ENCODE results near the gene EDA.
A peak's percentile ranks its signal among the peaks of the same experiment; 100 is the strongest.

Gene EDA

GRCh38 chrX:70082723-70083122 is 466.8 kb downstream of the EDA start:
- TF ChIP-seq, protein P1, sequence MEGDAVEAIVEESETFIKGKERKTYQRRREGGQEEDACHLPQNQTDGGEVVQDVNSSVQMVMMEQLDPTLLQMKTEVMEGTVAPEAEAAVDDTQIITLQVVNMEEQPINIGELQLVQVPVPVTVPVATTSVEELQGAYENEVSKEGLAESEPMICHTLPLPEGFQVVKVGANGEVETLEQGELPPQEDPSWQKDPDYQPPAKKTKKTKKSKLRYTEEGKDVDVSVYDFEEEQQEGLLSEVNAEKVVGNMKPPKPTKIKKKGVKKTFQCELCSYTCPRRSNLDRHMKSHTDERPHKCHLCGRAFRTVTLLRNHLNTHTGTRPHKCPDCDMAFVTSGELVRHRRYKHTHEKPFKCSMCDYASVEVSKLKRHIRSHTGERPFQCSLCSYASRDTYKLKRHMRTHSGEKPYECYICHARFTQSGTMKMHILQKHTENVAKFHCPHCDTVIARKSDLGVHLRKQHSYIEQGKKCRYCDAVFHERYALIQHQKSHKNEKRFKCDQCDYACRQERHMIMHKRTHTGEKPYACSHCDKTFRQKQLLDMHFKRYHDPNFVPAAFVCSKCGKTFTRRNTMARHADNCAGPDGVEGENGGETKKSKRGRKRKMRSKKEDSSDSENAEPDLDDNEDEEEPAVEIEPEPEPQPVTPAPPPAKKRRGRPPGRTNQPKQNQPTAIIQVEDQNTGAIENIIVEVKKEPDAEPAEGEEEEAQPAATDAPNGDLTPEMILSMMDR (IDR thresholded peaks at IDR 0.05; ENCODE audit: low read depth, low read length), result no peak
- DNase-seq (ENCODE audit: extremely low read depth, low read depth), result no peak

DNA sequence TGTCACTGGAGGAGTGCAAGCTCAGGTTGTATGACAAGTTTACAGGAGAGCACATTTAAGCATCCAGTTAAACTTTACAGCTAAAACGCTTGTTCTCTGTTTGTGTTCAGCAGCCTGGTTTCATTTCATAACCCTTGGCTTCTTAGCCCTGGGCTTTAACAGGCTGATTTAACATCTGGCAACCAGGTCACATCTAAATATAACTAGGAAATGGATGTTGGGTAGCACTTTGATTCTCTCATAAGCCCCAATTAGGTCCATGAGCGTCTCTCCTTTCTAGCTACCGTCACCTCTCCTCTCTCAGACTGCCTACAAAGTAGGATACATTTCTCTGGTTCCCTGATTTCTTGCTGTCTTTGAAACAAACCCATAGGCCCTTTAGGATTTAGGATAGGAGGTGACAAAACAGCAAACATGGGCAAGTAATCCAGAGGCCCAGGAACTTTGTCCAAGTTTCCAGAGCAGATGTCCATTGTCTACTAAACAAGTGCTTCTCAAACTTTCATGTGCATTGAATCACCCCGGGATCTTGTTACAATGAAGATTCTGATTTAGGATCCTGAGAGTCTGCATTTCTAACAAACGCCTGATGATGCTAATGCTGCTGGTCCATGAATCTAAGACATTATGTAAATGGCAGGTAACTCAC is 468.8 kb downstream of the EDA start:
- TF ChIP-seq, protein P1 (IDR thresholded peaks at IDR 0.05; ENCODE audit: low read depth, low read length), result no peak
- no peak for DNase-seq (ENCODE audit: extremely low read depth, low read depth)

GRCh38 chrX:70087857-70088630 is 472.1 kb downstream of the EDA start:
- peak; percentile 20 for DNase-seq (ENCODE audit: extremely low read depth, low read depth)
- TF ChIP-seq, protein P1 (IDR thresholded peaks at IDR 0.05; ENCODE audit: low read depth, low read length), result no peak

- TF ChIP-seq, protein P1 (IDR thresholded peaks at IDR 0.05; ENCODE audit: low read depth, low read length), result no peak
- no peak for DNase-seq (ENCODE audit: extremely low read depth, low read depth)
Observed at GRCh38 chrX:70088751-70089150, 472.8 kb downstream of the EDA start.
